GM03348 (cell line): ENCODE measurements around the gene RSPH10B.
"Not testable (repeated sequence)": the region's sequence is repeated elsewhere in the genome, so short reads cannot be mapped to it uniquely, and the experiment has no call there.

ENCODE experiments used
- DNase-seq: peaks from one replicate; pipeline ENCODE4 v3.0.0; 2012; ENCODE audit warnings: low spot score

Gene RSPH10B

GRCh38 chr7:5970347-5970911, at the start of gene RSPH10B:
TSS of gene RSPH10B (minus strand) at chr7:5970689. CDS start at chr7:5967116, 3,573 bp downstream.
- not testable (repeated sequence) for DNase-seq

- no peak for DNase-seq
Measured at GRCh38 chr7:6016653-6016966, 46.1 kb upstream of the RSPH10B start.

- DNase-seq: peak; percentile 92
Measured at GRCh38 chr7:6015917-6016652, 45.6 kb upstream of the RSPH10B start.

GRCh38 chr7:6012355-6013104, 42.0 kb upstream of the RSPH10B start:
- no peak for DNase-seq

GRCh38 chr7:6011541-6011940, 41.1 kb upstream of the RSPH10B start:
- no peak for DNase-seq

- not testable (repeated sequence) for DNase-seq
Measured at GRCh38 chr7:6010370-6010769, 39.9 kb upstream of the RSPH10B start.

- DNase-seq: peak; percentile 95
Measured at GRCh38 chr7:6008668-6009611, 38.5 kb upstream of the RSPH10B start, which contains the start of the genes AIMP2 and PMS2. TSS of gene AIMP2 (plus strand) at chr7:6009272. CDS start at chr7:6009364, 92 bp downstream. TSS of gene PMS2 (minus strand) at chr7:6009049. CDS start at chr7:6009019, 30 bp downstream.

GRCh38 chr7:6007835-6008590, 37.5 kb upstream of the RSPH10B start:
- not testable (repeated sequence) for DNase-seq

- DNase-seq: no peak
Measured at GRCh38 chr7:6007386-6007785, 36.9 kb upstream of the RSPH10B start.

- peak; percentile 79 for DNase-seq
Measured at GRCh38 chr7:5997210-5997808, 26.8 kb upstream of the RSPH10B start.

- not testable (repeated sequence) for DNase-seq
Measured at GRCh38 chr7:5987061-5987460, 16.6 kb upstream of the RSPH10B start.

- DNase-seq: not testable (repeated sequence)
Measured at GRCh38 chr7:5979680-5980314, 9.3 kb upstream of the RSPH10B start.

- not testable (repeated sequence) for DNase-seq
Measured at GRCh38 chr7:5973580-5973979, 3.1 kb upstream of the RSPH10B start.

- not testable (repeated sequence) for DNase-seq
Measured at GRCh38 chr7:5963810-5964209, 6.7 kb downstream of the RSPH10B start.

GRCh38 chr7:5963205-5963604, 7.3 kb downstream of the RSPH10B start:
- DNase-seq: not testable (repeated sequence)

- DNase-seq: not testable (repeated sequence)
Measured at GRCh38 chr7:5934945-5935450, 35.5 kb downstream of the RSPH10B start.

GRCh38 chr7:5931905-5932644, 38.4 kb downstream of the RSPH10B start:
- not testable (repeated sequence) for DNase-seq

GRCh38 chr7:5931250-5931649, 39.2 kb downstream of the RSPH10B start:
- not testable (repeated sequence) for DNase-seq

- not testable (repeated sequence) for DNase-seq
Measured at GRCh38 chr7:5930290-5930689, 40.2 kb downstream of the RSPH10B start.
